HG03457 (cell line): ENCODE results near the gene WRAP73.

Experiments used
- ATAC-seq: cut with Tn5 transposase; IDR thresholded peaks from one replicate; pipeline ENCODE4 v1.9.1; 2021; ENCODE audit warnings: moderate number of reproducible peaks; ENCODE audit not compliant: unreplicated experiment

Gene WRAP73, protein sequence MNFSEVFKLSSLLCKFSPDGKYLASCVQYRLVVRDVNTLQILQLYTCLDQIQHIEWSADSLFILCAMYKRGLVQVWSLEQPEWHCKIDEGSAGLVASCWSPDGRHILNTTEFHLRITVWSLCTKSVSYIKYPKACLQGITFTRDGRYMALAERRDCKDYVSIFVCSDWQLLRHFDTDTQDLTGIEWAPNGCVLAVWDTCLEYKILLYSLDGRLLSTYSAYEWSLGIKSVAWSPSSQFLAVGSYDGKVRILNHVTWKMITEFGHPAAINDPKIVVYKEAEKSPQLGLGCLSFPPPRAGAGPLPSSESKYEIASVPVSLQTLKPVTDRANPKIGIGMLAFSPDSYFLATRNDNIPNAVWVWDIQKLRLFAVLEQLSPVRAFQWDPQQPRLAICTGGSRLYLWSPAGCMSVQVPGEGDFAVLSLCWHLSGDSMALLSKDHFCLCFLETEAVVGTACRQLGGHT

DNA sequence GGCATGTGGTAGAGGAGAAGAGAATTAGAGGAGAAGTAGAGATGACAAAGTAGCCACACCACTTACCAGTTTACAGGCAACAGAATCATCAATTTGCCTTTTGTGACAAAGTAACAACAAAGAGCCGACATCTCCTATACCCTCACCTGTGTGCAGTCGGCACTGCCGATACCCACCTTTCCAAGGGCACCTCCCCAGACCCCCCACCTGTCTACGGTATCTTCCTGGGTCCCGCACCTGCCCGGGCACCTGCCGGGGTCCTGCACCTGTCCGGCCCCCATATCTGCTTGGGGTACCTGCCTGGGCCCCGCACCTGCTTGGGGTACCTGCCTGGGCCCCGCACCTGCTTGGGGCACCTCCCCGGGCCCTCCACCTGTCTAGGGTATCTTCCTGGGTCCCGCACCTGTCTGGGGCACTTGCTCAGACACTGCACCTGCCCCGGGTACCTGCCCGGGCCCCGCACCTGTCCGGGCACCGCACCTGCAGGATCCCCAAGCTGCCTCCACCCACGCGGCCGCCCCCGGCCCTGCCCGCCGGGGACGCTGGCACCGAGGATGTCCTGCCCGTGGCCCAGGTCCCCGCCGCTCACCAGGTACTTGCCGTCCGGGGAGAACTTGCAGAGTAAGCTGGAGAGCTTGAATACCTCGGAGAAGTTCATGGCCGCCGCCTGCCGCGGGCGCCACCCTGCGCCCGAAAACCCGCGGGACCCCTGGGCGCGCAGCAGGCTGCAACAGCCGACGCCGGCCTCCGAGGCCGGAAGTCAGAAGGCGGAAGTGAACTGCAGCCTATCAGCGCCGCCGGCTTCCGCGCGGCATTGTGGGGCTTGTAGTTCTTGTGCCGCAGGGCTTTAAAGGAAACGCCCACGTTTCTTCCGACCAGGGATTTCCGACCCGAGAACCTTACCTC is at the start of gene WRAP73:
TSS of gene WRAP73 (minus strand) at position 762 of the 906 bp plus-strand sequence. CDS start at position 658, 104 bp downstream.
- ATAC-seq: peak; percentile 75

DNA sequence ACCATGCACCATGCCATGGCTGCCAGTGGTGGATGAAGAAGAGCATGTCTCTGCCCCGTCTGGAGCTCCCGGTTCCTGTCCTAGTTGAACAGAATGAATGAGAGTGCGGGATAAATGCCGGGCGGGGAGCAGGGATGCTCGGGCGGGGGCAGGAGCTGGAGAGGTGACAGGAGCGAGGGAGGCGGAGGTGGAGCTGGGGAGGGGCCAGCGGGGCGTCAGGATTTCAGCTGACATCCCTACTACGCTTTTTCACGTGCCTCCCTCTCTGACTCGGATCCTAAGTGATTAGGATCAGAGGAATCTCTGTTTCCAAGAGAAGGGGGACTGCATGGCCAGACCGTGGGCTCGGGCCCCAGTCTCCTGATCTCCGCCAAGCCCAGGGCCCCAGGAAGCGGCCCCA is 49.7 kb upstream of the WRAP73 start:
- no peak for ATAC-seq

DNA sequence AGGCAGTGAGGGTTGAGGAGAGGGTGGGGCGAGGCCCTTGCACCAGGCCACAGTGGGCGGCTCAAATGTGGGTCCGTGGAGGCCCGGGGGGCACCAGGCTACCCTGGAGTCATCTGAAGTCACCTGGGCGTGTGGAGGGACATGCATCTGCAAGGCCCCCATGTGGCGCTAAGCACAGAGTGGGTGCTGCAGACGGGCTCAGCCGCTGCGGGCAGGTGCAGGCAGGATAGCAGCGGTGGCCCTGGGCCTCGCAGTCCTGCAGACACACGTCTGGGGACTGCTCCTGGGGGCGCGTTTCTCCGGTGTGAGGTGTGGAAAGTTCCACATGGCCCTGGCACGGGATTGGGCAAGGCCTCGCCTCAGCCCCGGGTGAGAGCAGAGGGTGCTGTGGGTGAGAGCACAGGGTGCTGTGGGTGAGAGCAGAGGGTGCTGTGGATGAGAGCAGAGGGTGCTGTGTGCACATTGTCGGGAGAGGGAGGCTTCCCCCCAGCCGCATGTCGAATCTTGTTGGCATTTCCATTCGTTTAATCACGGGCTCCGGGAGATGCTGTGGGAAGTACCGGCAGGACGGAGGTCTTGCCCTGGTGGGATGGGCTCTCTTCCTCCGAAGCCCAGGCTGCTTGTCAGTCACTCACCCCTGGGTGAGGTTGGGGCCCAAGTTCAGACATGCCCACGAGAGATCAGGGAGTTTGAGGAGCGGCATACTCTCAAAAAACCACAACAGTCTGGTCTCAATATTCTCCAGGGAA is 48.9 kb upstream of the WRAP73 start:
- no peak for ATAC-seq

DNA sequence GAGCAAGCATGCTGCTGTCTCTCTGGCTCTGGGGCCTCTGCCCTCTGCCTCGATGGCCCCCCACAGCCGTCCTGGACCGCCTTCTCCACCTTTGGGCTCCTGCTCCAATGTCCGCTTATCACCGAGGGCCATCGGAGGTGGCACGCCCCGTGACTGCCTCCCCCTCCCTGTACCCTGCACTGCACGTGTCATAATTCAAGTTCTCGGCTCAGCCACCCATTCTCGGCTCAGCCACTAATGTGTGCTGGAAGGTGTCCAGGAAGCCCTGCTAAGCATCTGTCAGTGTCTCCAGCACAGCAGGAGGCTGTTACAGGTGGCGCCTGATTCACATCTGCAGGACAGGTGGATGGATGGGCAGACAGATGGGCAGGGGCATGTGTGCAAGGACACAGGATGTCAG is 47.9 kb upstream of the WRAP73 start:
- ATAC-seq: no peak

DNA sequence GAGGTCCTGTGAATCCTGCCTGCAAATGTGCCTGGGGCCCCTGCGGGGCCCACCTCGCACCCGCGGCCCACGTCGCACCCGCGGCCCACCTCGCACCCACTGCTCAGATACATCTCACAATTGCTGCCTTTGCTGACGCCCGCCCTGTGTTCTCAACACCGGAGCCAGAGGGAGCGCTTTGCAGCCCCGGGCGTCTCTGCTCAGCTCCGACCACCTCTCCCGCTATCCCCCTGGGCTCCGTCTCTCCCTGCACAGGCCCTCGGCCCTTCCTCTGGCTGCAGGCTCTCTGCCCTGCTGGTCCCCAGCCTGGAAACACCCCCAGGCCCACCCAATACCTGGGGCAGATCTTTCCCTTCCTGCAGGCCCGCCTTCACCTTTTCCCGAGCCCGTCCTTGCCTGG is 47.2 kb upstream of the WRAP73 start:
- no peak for ATAC-seq

DNA sequence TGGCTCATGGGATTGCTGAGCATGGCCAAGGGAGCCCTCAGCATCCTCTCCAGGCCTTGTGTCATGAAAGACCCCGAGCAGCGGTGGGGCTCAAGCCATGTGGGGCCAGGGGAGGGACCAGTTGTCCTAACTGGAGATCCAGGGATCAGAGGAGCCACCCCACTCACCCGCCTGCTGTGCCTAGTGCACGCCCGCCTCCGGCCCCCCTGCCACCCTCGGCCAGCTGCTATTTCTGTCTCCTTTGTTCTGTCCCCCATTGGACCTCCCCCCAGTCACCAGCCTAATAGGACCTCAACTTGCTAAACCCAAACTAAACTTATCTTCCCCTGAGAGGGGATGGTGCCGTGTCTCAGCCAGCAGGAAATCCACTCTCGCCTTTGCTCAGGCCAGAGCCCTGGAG is 46.8 kb upstream of the WRAP73 start:
- no peak for ATAC-seq

DNA sequence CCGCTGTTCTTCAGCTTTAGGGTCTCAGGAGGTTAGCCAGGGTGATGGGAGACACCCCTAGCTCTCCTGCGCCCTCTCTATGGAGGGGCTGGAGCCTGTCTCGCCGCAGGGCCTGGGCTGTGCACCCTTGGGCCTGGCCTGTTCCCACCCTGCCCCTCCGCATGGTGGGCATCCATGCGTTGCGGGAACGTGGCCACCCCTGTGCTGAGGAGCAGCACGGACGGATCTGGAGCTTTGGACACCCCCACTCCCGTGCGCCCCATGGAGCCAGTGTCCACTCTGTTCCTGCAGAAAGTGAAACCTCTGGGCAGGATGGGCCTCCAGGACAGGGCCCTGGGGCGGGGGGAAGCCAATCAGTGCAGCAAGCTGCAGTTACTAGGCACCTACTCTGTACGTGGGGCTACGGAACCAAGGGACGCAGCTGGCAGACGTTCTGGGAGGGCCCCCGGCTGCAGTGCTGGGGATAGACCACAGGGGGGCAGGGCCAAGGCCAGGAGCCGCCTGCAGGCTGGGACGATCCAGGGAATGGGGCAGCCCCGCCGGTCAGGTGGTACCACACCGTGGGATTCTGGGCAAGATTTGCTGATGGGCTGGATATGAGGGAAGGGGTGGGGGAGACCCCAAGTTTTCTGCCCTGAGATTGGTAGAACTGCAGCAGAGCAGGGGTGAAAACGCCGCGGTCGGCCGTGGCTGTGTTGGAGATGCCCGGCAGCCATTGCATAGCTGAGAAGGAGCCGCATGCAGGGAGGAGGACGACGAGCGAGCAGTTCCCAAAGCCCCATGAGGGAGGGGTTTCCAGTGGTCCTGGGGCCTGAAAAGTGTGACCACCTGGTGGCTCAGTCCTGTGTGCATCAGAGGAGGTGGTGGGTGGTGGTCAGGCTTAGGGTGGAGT is 45.7 kb upstream of the WRAP73 start:
- no peak for ATAC-seq

DNA sequence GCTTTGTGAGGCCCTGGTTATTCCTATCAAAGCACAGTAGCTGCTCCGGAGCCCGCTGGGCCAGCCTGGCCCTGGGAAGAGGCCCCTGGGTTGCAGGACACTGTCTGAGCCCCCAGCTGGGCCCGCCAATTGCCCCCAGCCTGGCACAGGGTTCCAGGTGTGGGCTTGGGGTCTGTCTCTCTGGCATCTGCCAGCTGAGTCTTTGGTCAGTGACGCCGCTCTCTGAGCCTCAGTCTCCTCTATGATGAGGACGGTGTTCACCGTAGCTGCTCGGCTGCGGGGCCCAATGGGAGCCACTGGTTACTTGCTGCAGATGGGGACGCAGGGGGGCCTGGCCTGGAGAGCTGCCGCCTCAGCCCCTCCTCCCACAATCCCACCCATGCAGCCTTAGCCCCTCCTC is 43.4 kb upstream of the WRAP73 start:
- ATAC-seq: no peak

DNA sequence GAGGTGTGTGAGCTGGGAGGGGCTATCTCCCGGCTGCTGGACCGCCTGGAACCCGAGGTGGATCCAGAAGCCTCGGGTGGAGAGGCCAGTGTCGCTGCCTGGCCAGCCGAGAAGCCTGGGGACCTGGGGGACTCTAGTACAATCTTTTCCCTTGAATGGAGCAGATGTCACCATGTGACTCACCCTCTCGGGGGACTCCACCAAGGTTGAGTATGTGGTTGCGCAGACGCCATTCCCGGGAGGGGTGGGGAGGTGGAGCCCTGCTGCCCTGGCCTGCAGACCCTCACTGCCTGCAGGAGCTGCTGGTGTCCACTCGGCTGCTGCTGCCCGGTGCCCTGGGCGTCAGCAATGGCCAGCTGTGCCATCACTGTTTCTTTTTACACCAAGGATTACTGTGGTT is 42.7 kb upstream of the WRAP73 start:
- ATAC-seq: no peak

DNA sequence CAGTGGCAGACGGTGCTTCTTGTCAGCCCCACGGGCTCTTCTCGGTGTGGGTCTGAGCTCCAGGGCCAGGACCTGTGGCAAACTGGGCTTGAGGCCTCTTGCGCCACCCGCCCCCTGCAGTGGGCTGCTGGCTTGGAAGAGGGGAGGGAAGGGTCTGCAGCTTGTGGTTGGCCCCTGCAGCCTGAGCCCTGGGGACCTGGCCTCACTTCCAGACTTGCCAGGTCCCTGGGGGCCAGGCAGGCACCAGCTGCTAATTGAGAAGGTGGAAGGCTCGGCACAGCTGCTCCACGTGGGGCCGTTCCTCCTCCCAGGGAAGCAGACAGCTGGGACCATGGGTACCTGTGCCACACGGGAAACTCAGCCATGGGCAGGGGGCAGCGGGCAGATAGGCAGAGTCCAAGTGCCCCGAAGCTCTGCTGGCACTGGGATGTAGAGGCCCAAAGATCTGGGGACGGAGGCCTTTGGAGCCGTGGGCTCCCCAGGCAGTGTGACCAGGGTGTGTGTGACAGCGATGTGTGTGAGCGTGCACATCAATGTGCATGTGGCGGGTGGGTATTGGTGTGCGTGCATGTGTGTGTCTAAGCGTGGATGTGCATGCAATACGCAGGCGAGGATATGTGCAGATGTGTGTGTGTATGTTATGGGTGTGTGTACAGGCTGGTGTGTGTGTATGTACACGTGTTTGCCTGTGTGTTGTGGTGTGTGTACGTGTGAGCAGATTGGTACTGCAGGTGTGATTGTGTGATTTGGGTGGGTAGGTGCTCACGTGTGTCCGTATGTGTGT is 41.7 kb upstream of the WRAP73 start:
- ATAC-seq: no peak

DNA sequence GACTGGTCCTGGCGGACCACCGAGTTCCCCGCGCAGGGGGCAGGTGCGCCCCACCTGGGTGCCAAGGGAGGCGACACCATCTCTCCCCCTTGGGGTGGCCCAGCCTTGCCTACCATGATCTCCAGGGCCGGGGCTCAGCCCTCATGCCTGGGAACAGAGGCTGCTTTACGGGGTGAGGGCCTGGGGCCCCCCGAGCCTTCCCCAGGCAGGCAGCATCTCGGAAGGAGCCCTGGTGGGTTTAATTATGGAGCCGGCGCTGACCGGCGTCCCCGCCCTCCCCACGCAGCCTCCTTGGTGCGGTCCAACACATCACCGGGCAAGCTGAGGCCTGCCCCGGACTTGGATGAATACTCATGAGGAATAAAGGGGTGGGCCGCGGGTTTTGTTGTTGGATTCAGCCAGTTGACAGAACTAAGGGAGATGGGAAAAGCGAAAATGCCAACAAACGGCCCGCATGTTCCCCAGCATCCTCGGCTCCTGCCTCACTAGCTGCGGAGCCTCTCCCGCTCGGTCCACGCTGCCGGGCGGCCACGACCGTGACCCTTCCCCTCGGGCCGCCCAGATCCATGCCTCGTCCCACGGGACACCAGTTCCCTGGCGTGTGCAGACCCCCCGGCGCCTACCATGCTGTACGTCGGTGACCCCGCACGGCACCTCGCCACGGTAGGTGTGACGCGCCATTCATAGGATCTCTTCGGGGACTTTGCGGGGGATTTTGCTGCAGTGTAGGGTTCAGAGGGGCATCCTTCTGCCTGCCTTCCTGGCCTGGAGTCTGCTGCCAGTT is 40.6 kb upstream of the WRAP73 start:
- no peak for ATAC-seq

DNA sequence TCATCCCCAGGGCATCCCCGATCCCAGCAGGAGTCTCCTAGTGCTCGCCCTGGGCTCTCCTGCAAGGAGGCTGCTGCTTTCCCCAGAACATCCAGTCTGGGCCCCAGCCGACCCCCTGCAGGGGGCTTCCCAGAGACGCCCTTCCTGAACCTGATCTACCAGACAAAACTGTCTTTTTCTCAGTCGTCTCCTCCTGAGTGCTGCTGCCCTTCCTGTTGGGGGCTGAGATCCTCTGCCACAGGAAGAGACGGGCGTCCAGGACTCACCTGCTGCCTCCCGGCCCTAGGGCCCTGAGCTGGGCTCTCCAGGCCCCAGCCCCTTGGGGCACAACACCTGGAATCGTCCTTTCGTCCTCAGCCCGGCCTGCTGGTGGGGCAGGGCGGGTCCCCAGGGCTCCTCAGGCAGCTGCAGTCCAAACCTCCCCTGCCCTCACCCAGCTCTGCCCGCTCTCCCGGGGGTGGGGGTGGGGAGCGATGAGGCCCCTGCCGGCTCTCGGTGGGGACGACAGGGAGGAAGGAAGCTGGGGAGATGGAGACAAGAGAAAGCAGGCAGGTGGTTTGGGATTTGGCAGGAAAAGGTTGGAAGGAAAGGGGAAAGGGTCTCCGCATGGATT is 39.3 kb upstream of the WRAP73 start:
- no peak for ATAC-seq

DNA sequence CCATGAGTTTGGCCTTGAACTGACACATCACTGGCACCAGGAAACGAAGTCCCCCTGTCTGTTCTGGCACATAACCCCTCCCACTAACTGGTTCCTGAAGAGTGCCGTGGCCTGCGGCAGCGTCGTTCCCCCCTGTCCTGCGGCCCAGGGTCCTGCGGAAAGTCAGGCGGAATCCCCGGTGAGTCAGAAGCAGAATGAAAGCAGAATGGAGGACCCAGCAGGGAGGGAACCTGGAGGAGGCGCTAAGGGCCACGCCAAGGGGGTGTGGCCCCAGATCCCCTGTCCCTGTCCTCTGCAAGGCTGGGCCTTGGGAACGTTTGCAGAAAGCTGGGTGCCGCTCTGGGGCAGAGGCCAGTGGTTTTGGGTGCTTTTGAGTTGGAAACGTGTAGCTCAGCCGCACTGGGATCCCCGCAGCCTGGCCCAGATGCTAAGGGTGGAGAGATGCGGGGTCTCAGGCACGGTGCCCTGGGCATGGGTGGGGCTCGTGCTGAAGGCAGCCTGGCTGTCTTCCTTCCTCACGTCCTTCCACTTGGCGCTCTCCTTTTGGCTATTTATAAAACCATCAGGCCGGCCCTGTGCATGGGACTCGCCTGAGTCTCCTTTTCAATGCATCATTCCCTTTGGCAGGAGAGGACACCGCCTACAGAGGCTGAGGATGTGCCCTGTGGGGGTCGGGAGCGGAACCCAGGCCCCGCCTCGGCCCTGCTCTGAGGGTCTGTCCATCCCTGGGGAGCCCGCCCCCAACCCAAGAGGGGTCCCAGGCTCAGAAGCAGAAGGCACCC is 38.6 kb upstream of the WRAP73 start:
- ATAC-seq: no peak

DNA sequence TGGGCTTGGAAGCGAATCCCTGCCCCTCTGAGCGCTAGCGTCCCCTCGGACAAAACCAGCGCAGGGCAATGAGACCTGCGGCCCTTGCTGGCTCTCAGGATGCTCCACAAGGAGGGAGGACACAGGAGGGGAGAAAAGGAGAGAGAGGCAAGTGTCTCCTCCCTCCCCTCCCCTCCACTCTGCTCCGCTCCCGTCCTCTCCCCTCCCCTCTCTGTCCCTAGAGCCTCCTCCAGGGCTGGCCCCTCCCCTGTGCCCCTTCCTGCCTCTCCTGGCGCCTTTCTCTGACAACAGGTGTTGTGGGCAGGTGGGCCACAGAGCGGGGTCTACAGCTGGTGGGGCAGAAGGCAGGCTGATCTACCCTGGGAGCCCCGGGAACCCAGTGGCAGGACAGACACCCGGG is 37.6 kb upstream of the WRAP73 start:
- no peak for ATAC-seq

DNA sequence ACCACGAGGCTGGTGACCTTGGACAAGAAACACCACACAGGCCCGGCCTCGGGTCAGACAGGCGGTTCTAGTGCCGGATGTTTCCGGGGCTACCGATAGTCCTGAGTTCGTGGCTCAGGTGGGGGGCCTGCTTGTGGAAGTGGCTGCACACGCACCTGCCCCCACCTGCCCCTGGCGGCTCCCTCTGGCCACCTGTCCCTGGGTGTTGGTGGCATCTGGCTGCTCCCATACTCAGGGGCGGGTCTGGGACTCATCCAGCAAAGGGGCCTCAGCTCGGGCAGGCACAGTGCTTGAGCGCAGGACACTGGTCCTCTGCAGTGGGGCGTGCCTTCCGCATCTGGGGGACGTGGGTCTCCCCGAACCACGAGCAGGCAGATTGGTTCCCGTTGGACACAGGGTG is 36.0 kb upstream of the WRAP73 start:
- no peak for ATAC-seq

DNA sequence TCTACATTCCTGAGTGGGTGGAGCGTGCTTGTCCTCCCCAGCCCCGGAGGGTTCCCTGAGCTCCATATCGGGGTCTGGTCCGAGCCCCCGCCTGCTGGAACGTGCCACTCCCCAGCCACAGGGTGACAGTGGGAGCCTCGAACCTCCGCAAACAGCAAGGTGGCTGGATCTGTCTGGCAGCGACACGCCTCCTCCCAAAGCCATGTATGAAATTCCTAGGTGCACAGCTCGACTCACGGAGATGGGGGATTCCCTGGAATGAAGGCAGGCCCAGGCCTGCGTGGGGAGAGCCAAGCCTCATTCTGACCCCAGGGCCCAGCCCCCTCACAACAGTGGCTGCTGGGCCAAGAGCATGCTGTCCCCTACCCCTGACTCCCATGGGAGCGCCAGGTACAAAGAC is 35.3 kb upstream of the WRAP73 start:
- ATAC-seq: no peak

DNA sequence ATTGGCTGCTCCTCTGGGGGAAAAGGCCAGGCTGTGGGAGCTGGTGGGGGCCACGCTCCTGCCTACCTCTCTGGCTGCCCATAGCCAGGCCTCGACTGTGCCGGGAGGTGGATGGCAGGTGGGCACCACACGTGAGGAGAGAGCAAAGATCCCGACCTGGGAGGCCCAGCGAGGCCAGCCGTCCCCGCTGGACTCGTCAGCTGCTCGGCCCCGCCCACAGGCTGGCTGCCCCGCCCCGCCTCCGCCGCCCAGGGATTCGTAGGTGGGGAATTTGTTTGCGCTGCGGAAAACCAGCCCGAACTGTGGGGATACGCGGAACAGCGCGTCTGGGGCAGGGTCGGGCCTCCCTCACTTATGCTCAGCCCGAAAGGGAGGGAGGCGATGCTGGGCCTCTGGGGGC is 34.1 kb upstream of the WRAP73 start:
- ATAC-seq: no peak
